ENCODE data around the gene CDK13. TPM values are rescaled to one million over a fixed set of nuclear protein-coding genes. Genes with fewer than 3 reads are reported as not detected.

Gene CDK13
- total RNA-seq, 1 experiment from 2014 or later, result 52.2 TPM

DNA sequence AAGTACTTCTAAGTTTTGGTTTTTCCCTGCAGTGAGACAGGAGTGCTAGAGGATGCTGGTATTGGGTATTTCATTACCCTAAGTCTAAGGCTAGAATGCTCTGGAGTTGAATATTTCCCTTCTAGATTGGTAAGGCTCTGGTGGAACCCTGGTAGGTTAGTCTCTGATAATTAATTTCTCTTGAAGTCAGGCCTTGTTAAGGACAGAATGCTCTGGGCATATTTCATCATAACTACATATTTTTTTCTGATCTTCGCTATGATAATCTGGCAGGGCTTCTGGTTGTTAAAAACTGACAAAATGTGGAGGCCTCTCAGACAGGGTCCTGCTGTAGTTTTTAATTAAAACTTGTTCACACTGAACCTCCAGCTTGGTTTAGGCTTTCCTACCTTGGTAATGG, 83.8 kb downstream of the CDK13 start:
- Histone ChIP-seq H2BK120ac (ENCODE audit: low read depth, low read length, poor library complexity, severe bottlenecking) (no peak overlapping the region), H4K8ac (replicated peaks; ENCODE audit: insufficient read length, low read depth, low read length) (no peak overlapping the region), H3K23ac (ENCODE audit: insufficient read length, low read depth, low read length) (no peak overlapping the region), H2BK12ac (ENCODE audit: insufficient read length, low read depth, low read length) (no peak overlapping the region), H3K27ac (ENCODE audit: insufficient read length, low read depth, low read length) (no peak overlapping the region), H3K79me1 (ENCODE audit: insufficient read depth, low read depth, low read length, poor library complexity, severe bottlenecking) (no peaks in the 10 kb centered on the region), H3K56ac (ENCODE audit: insufficient read length, low read depth, low read length) (no peak overlapping the region), H3K4me1 (ENCODE audit: insufficient read depth, low read length) (no peaks in the 10 kb centered on the region), H2BK15ac (ENCODE audit: low read depth, low read length) (no peak overlapping the region), H2BK20ac (ENCODE audit: low read depth, low read length, poor library complexity, severe bottlenecking) (no peak overlapping the region), H4K20me1 (ENCODE audit: control insufficient read depth, insufficient read depth, insufficient read length) (no peaks in the 10 kb centered on the region), H3K4me2 (ENCODE audit: insufficient read depth, insufficient read length, low read length) (no peak overlapping the region), H3K4ac (ENCODE audit: low read depth, low read length) (no peak overlapping the region), H3K27me3 (ENCODE audit: insufficient read depth, low read length) (no peaks in the 10 kb centered on the region), H3K79me2 (ENCODE audit: insufficient read depth, low read length) (no peaks in the 10 kb centered on the region), H3K23me2 (ENCODE audit: insufficient read length, low read depth, low read length, poor library complexity, severe bottlenecking) (no peaks in the 10 kb centered on the region), H4K5ac (ENCODE audit: insufficient read length, low read depth, low read length) (no peak overlapping the region), H4K91ac (ENCODE audit: insufficient read length, low read depth, low read length) (no peak overlapping the region), H3K18ac (ENCODE audit: insufficient read length, low read depth, low read length) (no peak overlapping the region), H2AFZ (ENCODE audit: low read length) (no peak overlapping the region), H2AK5ac (ENCODE audit: insufficient read length, low read length) (no peak overlapping the region), H3K9me3 (ENCODE audit: control insufficient read depth, low read depth, low read length) (no peaks in the 10 kb centered on the region), H2BK5ac (ENCODE audit: insufficient read length, low read length) (no peak overlapping the region), H3K14ac (ENCODE audit: insufficient read depth, low read length) (no peak overlapping the region), H3K9ac (ENCODE audit: extremely low read depth, insufficient read length, low read length) (no peak overlapping the region), H3T11ph (ENCODE audit: low read length) (no peak overlapping the region)
- H3K27me3 Mint-ChIP-seq (ENCODE audit: low read depth), result no peaks in the 10 kb centered on the region
- peaks cover 0 to 8% of the 10 kb centered on the region in 2 experiments; a peak in 2 of 5 replicates for H3K9me3 Mint-ChIP-seq
- peak overlapping the region in 1 of 3 experiments; percentile 45; a peak in 3 of 7 replicates for H3K27ac Mint-ChIP-seq
- H3K4me1 Mint-ChIP-seq, result peaks cover 2 to 4% of the 10 kb centered on the region in 2 experiments; a peak in 1 of 4 replicates
- no peak overlapping the region for H3K4me3 Mint-ChIP-seq
- peaks cover 21 to 36% (median 29%) of the 10 kb centered on the region in 3 experiments; a peak in 6 of 7 replicates for H3K36me3 Mint-ChIP-seq (ENCODE audit: insufficient read depth in 1 of 3, low read depth in 3 of 3)
- TF ChIP-seq, protein P1, sequence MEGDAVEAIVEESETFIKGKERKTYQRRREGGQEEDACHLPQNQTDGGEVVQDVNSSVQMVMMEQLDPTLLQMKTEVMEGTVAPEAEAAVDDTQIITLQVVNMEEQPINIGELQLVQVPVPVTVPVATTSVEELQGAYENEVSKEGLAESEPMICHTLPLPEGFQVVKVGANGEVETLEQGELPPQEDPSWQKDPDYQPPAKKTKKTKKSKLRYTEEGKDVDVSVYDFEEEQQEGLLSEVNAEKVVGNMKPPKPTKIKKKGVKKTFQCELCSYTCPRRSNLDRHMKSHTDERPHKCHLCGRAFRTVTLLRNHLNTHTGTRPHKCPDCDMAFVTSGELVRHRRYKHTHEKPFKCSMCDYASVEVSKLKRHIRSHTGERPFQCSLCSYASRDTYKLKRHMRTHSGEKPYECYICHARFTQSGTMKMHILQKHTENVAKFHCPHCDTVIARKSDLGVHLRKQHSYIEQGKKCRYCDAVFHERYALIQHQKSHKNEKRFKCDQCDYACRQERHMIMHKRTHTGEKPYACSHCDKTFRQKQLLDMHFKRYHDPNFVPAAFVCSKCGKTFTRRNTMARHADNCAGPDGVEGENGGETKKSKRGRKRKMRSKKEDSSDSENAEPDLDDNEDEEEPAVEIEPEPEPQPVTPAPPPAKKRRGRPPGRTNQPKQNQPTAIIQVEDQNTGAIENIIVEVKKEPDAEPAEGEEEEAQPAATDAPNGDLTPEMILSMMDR (conservative IDR thresholded peaks at IDR 0.05), result no peak
- DNase-seq, result no peak
- no CpG with 5 or more reads among the region's 1 CpG for WGBS (ENCODE audit: extremely low coverage, insufficient read length, low lambda C conversion rate)
